Left ventricle myocardium inferior (tissue), 1 donor: ENCODE results near the gene ACSF3. TPM values are rescaled to one million over a fixed set of nuclear protein-coding genes. Genes with fewer than 3 reads are reported as not detected.

Experiments
- DNase-seq: peaks from one replicate; pipeline ENCODE4 v3.0.0-alpha.2; 2020
- H3K27ac ChIP-seq: fragments of 200-600 bp; replicated peaks from 2 replicates; pipeline ENCODE4 v1.8.0; 2021
- H3K27me3 ChIP-seq: fragments of 200-600 bp; 2 replicates; pipeline ENCODE4 v1.8.0; 2021; ENCODE audit warnings: low read depth
- H3K36me3 ChIP-seq: fragments of 200-600 bp; 2 replicates; pipeline ENCODE4 v1.8.0; 2021
- H3K4me1 ChIP-seq: fragments of 200-600 bp; 2 replicates; pipeline ENCODE4 v1.8.0; 2021
- H3K4me3 ChIP-seq: fragments of 200-600 bp; 2 replicates; pipeline ENCODE4 v1.8.0; 2021; ENCODE audit warnings: mild to moderate bottlenecking, moderate library complexity
- H3K9me3 ChIP-seq: fragments of 200-600 bp; replicated peaks from 2 replicates; pipeline ENCODE4 v1.8.0; 2021
- CTCF ChIP-seq: fragments of 200-600 bp; IDR thresholded peaks from 2 replicates; pipeline ENCODE4 v1.8.0; 2021; ENCODE audit warnings: antibody characterized with exemption, mild to moderate bottlenecking, borderline replicate concordance
- intact Hi-C: fragments of 100-400 bp; cut with micrococcal nuclease; formaldehyde crosslinking; loops from one replicate; pipeline ENCODE4 v1.11.0; 2022
- total RNA-seq: library from RNA; stranded (reverse); fragmentation: NEBNext Ultra II Directional; extraction: Animal tissue kit (Norgen Biotek cat#: 25700); gene quantifications from one replicate; pipeline ENCODE4 v1.2.1, GENCODE V29; 2021
- donor health status: DM: no; HTN: yes; CAD: no; lungs with severe emphysema.

Gene ACSF3
- total RNA-seq, 1 donor from 2014 or later = 16.7 TPM

- Histone ChIP-seq H3K27me3 (peaks cover 100% of the 10 kb centered on the region), H3K4me3 (no peak overlapping the region), H3K36me3 (no peaks in the 10 kb centered on the region), H3K4me1 (no peaks in the 10 kb centered on the region), H3K27ac (no peak overlapping the region), H3K9me3 (no peaks in the 10 kb centered on the region)
- intact Hi-C loops = no loop called here
- no peak for TF ChIP-seq CTCF
- DNase-seq = no peak
Observed at GRCh38 chr16:89054261-89054661, 39.4 kb upstream of the ACSF3 start.

- Histone ChIP-seq H3K9me3 (no peaks in the 10 kb centered on the region), H3K27me3 (peaks cover 100% of the 10 kb centered on the region), H3K4me1 (no peaks in the 10 kb centered on the region), H3K27ac (no peak overlapping the region), H3K36me3 (no peaks in the 10 kb centered on the region), H3K4me3 (no peak overlapping the region)
- intact Hi-C loops = no loop called here
- DNase-seq = no peak
- no peak for TF ChIP-seq CTCF
Observed at GRCh38 chr16:89054714-89055113, 38.9 kb upstream of the ACSF3 start.

GRCh38 chr16:89055313-89055712 lies 38.3 kb upstream of the ACSF3 start:
- H3K27me3 ChIP-seq = peaks cover 100% of the 10 kb centered on the region
- no peak for DNase-seq
- no peaks in the 10 kb centered on the region for H3K4me1 ChIP-seq
- no peaks in the 10 kb centered on the region for H3K9me3 ChIP-seq
- no peak overlapping the region for H3K27ac ChIP-seq
- intact Hi-C loops = no loop called here
- TF ChIP-seq CTCF = no peak
- H3K4me3 ChIP-seq = no peak overlapping the region
- no peaks in the 10 kb centered on the region for H3K36me3 ChIP-seq

- Histone ChIP-seq H3K27me3 (peaks cover 100% of the 10 kb centered on the region), H3K4me1 (no peaks in the 10 kb centered on the region), H3K27ac (no peak overlapping the region), H3K9me3 (no peaks in the 10 kb centered on the region), H3K4me3 (no peak overlapping the region), H3K36me3 (no peaks in the 10 kb centered on the region)
- TF ChIP-seq CTCF = no peak
- intact Hi-C loops = no loop called here
- no peak for DNase-seq
Observed at GRCh38 chr16:89055894-89056555, 37.6 kb upstream of the ACSF3 start.

- no peak for TF ChIP-seq CTCF
- Histone ChIP-seq H3K4me1 (no peaks in the 10 kb centered on the region), H3K36me3 (no peaks in the 10 kb centered on the region), H3K9me3 (no peaks in the 10 kb centered on the region), H3K27ac (no peak overlapping the region), H3K27me3 (peaks cover 100% of the 10 kb centered on the region), H3K4me3 (no peak overlapping the region)
- DNase-seq = no peak
- intact Hi-C loops = no loop called here
Observed at GRCh38 chr16:89056592-89056991, 37.1 kb upstream of the ACSF3 start.
